GM13977 (cell line): ENCODE data around the gene IL20.

Experiments used
- DNase-seq: peaks from one replicate; pipeline ENCODE4 v3.0.0; 2012; ENCODE audit warnings: low spot score
- in situ Hi-C: fragments of 300-500 bp; cut with MboI; formaldehyde crosslinking; loops from one replicate; pipeline ENCODE4 v1.12.0; 2022; ENCODE audit warnings: low sequenced_read_pairs, low pct_unique_long_range_greater_than_20kb, mixed read lengths, inconsistent platforms; ENCODE audit not compliant: unreplicated experiment
- TF ChIP-seq, protein P1 (sequence below): IDR thresholded peaks from 2 replicates; pipeline ENCODE4 v1.5.1; 2012; ENCODE audit warnings: mild to moderate bottlenecking, control low read depth; ENCODE audit not compliant: insufficient read depth; ENCODE audit errors: extremely low read depth, missing control alignments

IL20 gene

GRCh38 chr1:206828061-206828460, 37.4 kb upstream of the IL20 start:
- in situ Hi-C loops = no loop called here
- DNase-seq = no peak
- TF ChIP-seq, protein P1, sequence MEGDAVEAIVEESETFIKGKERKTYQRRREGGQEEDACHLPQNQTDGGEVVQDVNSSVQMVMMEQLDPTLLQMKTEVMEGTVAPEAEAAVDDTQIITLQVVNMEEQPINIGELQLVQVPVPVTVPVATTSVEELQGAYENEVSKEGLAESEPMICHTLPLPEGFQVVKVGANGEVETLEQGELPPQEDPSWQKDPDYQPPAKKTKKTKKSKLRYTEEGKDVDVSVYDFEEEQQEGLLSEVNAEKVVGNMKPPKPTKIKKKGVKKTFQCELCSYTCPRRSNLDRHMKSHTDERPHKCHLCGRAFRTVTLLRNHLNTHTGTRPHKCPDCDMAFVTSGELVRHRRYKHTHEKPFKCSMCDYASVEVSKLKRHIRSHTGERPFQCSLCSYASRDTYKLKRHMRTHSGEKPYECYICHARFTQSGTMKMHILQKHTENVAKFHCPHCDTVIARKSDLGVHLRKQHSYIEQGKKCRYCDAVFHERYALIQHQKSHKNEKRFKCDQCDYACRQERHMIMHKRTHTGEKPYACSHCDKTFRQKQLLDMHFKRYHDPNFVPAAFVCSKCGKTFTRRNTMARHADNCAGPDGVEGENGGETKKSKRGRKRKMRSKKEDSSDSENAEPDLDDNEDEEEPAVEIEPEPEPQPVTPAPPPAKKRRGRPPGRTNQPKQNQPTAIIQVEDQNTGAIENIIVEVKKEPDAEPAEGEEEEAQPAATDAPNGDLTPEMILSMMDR = no peak

GRCh38 chr1:206828765-206829164, 36.7 kb upstream of the IL20 start:
- in situ Hi-C loops = no loop called here
- no peak for DNase-seq
- TF ChIP-seq, protein P1 = no peak

DNA sequence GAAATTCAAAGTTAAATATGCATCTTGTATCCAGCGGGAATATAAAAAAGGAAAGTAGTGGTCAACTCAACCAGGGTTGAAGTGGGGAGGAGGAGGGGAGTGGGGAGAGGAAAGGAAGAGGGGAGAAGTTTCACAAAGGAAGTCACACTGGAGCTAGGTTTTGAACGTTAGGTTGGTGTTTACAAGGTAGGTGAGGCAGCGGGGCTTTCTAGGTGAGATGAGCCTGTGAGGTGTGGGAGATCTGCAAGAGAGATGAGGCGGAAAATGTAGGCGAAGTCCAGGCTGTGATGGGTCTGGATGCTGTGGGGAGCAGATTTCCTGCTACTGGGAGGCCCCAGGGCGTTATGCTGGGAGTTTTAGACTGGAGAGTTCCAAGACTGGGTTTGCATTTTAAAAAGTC, 36.1 kb upstream of the IL20 start:
- no peak for DNase-seq
- in situ Hi-C loops = no loop called here
- TF ChIP-seq, protein P1 = no peak

- in situ Hi-C loops = no loop called here
- DNase-seq = no peak
- TF ChIP-seq, protein P1 = no peak
Observed at GRCh38 chr1:206829875-206830274, 35.5 kb upstream of the IL20 start.

DNA sequence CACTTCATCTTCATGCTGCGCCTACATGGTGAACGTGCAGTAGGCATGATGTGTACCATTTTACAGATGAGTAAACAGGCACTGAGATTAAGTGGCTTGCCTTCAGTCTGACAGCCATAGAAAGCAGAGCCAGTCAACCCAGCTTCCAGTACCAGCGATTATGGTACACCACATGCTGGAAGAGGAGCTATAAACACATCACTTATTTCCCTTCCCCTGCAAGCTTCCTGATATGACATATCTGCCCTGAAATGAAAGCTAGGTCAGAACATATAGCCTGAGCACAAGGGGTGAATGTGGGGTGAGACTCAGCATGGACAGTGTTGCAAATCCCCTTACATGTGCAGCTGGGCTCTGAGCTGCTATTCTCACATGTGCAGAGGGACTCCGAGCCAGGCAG, 33.8 kb upstream of the IL20 start:
- no peak for DNase-seq
- in situ Hi-C loops = no loop called here
- TF ChIP-seq, protein P1 = no peak

GRCh38 chr1:206832352-206832880, 33.0 kb upstream of the IL20 start:
- TF ChIP-seq, protein P1 = no peak
- in situ Hi-C loops = no loop called here
- DNase-seq = no peak
